ENCODE measurements around the gene GARRE1.
"Not testable (repeated sequence)": the region's sequence is repeated elsewhere in the genome, so short reads cannot be mapped to it uniquely, and the experiment has no call there.

GARRE1 gene

DNA sequence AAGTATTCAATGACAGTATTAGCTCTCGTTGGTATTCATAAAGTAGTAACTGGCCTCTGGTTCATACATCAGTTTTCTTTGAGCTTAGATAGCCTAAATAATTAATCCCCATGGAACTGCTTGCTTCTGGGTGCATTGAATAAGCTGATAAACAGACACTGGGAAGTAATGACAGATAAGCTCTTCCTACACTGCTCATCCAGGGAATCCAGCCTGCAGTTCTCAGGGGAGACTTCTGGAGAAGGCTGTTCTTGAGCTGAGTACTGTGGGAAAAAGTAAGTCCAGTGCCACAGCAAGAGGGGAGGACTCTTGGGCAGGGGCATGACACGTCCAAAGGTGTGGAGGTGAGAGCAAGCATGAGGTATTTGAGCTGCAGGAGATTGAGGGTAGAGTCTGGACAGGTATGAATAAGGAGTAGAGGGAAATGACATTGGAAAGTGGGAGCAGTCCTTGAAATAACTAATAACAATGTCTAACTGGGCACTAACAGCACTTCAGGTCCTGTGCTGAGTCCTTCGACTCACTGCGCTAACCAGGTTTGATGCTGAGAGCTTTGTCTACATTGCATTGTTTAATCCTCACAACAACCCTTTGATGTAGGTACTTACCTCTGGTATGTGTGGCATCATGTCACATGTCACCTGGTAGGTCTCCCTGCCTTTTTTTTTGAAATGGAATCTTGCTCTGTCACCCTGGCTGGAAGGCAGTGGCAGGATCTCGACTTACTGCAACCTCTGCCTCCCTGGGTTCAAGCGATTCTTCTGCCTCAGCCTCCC, 7.2 kb downstream of the GARRE1 start:
- peak in 1 of 6 experiments; percentile 10 for DNase-seq

DNA sequence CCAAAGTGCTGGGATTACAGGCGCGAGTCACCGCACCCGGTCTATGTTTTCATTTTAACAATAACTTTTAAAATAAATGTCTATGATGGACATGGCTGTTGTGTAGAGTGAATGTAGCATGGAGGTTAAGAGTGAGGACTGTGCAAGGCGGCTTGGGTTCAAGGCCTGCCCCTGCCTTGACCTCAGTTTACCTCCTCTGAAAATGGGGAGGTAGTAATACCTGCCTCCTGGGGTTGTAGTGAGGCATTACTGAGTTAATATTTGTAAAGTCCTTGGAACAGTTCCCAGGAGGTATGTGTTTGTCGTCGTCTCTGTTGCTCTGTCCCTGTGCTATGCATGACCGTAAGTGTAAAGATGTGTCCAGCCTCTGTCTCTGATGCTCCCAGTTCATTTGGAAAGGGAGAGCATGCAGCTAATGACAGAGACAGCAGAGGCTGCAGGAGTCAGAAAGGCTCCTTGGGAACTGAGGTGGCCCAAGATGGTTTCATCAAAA, 9.4 kb downstream of the GARRE1 start:
- no peak for DNase-seq

DNA sequence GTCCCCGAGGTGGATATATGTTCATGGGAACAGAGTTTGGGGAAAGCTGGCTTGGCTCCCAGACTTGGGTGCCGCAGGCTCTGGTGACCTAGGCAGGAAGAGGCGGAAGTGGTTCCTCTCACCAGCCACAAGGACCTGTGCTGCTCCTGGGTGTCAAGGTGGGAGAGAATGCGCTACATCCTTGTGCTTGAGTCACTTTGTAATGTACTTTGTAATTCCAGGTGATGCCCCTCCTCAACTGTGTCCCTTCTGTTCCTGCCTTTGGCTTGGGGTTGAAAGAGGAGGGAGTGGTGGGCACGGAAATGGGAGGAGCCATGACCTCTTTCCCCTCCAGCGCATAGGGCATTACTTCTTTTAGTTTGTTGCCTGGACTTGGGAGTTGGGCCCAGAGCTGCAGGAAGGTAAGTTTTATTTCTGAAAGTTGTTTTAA, 10.9 kb downstream of the GARRE1 start:
- no peak for DNase-seq

DNA sequence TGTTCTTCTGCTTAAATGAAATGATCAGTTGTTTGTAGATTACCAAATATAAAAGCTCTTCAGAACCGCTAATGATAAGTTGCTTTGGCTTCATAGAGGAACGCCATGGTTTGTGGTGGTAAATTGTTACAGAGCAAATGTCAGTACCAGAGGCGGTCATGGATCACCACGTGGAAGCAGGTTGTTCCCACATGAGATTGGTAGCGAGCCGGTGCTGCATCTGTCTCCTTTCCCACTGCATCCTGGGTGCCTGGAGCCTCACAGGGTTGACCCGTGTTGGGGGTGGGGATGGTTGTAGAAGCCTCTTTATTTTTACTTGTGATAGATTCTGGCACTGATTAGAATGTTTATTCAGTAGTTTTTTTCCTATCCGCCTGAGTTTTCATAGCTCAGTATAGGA, 14.7 kb downstream of the GARRE1 start:
- DNase-seq = peak in 2 of 6 experiments; percentile 10 to 40

DNA sequence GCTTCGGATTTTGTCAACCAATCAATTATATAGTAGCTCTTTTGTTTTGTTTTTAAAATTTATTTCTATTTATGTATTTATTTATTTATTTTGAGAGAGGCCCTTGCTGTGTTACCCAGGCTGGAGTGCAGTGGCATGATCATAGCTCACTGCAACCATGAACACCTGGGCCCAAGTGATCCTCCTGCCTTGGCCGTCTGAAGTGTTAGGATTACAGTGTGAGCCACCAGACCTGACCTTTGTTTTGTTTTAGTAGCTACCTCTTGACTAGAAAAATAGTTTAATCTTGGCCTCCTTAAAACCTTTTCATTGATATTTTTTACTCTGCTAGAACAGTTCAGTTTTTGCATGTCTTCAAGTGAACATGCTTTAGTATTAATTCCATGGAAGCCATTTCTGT, 15.1 kb downstream of the GARRE1 start:
- DNase-seq = no peak

DNA sequence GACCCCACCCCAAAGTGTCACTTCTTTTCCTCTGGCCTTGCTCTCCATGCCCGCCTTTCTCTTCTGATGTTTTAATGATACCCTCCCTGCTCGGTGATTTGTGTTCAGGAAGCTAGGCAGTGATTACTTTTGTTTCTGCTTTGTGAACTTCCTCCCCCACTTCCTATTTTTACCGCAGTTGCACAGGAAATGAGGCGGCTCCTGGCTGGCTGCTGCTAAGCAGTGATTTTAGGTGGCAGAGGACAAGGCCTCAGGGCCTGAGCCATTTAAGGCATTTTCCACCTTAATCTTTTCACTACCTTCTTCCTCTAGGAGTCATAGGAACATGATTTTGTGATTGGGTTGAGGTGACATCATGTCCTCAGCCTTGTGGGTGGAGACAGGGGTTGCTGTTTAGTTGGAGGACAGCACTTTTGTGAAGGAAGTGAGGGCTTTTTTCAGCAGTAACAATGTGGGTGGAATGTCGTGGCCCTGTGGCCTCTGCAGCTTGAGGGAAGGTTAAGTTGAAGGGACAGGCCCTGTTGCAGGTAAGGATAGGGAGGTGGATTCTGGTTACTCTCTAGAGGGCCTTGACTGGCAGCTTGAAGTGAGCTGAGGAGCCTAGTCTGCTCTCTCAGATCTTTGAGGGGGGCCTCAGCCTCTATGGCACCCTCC, 15.7 kb downstream of the GARRE1 start:
- peak; percentile 60 to 92 (median 80) for DNase-seq

DNA sequence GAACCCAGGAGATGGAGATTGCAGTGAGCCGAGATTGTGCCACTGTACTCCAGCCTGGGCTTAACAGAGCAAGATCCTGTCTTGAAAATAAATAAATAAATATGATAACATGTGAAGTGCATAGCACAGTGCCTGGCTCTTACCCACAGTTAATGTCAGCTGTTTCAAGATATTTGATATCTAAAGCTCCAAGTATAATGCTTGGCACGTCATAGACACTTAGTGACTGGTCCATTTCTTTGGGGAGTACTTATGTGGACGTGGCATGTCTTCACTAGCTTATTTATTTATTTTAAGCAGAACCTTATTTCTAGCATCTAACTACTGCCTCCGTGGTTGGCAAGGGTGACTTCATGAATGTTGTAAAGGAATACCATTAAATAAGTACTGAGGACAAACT, 18.8 kb downstream of the GARRE1 start:
- DNase-seq = no peak

DNA sequence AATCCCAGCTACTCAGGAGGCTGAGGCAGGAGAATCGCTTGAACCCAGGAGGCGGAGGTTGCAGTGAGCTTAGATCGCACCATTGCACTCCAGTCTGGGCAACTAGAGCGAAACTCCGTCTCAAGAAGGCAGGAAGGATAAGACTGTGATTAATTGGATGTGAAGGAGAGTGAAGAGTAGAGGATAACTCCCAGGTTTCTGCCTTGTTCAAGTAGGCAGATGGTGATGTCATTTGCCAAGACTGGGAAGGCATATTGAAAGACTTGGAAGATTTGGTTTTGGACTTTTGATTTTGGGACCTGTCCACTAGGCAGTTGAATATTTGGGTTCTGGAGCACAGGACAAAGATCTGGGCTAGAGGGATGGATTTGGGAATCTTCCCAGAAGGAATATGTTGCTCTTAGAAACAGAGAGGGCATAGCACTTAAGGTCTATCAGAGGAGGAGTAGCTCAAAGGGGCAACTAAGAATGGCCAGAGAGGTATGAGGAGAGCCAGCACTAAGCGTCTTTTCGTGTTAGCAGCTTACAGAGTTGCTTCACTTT, 20.0 kb downstream of the GARRE1 start:
- no peak for DNase-seq

DNA sequence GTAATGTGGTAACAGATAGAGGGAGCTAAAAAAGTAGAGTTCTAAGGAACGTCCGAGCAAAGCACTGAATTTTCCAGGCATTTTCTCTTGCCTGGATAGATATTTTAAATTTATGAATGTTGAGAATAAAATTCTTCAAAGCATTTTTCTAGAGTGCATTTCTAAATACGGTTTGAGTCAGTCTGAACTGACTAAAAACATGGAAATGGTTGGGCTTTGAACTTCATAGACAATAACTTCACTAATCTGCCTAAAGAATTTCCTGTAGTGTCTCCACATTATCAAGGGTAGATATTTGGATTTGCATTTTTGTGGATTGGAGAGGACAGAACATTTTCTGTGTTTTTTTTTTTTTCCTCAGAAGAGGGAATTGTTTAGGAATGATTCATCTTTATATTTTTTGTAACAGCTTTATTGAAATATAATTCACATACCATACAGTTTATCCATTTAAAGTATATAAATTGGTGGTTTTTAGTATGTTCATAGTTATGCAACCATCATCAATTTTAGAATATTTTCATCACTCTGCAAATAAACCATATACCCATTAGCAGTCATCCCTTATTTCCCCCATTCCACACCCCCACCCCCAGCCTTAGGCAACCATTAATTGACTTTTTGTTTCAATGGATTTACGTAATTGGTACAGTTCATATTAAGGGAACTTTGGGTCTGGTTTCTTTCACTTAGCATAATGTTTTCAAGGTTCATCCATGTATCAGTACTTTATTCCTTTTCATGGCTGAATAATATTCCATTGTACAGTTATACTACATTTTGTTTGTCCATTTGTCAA, 20.7 kb downstream of the GARRE1 start:
- peak in 1 of 6 experiments; percentile 20 for DNase-seq

DNA sequence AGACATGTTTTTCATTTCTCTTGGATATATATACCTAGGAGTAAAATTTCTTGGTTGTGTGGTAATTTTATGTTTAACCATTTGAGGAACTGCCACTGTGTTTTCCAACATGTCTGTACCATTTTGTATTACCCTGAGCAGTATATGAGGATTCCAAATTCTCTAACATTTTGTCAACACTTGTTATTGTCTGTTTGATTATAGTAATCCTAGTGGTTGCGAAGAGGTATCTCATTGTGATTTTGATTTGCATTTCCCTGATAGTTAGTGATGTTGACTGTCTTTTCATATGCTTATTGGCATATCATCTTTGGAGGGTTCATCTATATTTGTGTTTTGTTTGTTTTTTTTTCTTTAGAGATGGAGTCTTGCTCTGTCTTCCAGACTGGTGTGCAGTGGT, 21.4 kb downstream of the GARRE1 start:
- no peak for DNase-seq

DNA sequence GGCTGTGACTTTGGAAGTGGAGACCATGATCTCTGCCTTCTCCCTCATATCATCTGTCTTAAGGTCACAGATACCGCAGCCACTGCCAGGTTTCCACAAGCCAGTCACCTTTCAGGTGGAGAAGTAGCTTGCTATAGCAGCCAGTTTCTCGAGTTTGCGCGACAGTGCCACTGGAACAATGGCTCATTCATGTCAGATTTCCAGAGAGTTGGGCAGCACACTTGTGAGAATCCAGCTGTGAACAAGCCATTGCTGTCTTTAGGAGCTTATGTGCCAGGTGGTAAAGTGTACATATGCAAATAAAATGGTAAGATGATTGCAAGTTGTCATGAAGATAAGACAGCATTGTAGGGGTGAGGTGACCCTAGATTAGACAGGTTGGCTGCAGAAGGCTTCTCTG, 22.3 kb downstream of the GARRE1 start:
- no peak for DNase-seq

DNA sequence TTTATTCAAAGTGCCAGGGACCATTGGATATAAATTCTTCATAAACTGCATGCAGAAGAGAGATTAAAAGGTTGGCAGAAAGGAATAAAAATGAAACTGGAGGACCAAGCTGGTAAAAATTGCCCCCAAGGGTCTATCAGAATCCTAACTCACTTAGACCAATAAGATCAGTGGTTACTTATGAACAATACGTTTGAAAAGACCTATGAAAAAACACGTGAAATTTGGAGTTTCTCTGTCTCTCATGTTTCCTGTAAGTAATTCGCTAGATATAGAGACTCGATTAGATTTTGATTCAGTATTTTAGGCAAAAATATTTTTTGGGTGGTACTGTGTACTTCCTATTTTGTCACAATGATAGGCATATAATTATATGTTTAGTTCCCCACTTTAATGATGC, 22.9 kb downstream of the GARRE1 start:
- peak in 1 of 6 experiments; percentile 8 for DNase-seq

DNA sequence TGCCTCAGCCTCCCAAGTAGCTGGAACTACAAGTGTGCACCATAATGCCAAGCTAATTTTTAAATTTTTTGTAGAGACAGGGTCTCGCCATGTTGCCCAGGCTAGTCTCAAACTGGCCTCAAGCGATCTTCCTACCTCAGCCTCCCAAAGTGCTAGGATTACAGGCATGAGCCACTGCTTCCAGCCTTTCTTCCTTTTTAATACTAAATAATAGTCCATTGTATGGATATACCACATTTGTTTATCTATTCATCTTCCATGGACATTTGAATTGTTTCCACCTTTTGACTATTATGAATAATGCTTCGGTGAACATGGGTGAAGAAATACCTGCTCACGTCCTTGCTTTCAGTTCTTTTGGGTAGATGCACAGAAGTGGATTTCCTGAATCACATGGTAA, 24.4 kb downstream of the GARRE1 start:
- DNase-seq = no peak

DNA sequence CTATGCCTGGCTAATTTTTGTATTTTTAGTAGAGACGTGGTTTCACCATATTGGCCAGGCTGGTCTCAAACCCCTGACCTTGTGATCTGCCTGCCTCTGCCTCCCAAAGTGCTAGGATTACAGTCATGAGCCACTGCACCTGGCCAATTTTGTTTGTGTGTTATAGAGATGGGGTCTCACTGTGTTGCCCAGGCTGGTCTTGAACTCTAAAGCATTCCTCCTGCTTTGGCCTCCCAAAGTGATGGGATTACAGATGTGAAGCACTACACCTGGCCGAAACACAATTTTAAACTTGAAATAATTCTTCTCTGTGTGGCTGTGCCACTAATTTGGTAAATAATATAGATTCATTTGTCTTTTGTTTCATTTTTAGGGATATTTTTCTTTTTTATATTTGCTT, 27.1 kb downstream of the GARRE1 start:
- DNase-seq = not testable (repeated sequence)

DNA sequence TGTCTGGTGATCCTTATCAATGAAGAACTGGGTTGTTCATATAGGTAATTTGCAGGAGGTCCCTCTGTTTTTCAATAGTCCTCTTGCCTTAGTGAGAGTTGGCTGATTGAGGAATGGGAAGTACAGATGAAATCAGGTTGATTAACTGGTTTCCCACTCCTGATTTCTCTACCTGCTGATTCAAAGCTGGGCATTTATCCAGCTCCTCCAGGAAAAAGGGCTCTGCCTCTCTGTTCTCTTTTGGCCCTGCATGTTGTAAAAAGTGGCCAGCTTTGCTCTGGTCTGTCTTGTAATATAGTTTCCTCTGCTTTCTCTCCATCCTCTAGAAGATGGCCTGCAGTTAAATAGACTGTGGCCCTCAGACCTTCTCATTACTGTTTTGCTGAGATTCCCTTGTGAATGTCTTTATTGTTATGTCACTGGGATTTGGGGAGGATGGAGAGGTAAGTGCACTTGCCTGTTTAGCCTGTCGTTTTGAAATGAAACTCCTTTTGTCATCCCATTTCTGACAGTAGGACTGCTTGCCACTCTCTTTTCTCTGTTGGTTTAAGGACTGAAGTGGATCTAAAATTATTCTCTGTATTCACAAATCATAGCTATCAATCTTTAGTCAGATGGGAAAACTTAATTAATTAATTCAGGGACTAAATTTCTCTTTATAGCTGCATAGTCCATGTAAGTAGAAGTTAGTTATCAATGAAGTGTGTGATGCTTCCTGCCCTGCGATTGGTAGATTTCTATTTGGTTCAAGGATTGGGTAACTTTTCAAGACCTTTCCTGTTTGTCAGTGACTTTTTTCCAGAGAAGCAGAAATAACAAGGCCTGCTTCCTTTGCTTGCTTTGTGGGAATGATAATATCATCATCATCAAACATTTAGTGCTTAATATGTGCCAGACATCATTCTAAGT, 28.5 kb downstream of the GARRE1 start:
- DNase-seq = no peak

DNA sequence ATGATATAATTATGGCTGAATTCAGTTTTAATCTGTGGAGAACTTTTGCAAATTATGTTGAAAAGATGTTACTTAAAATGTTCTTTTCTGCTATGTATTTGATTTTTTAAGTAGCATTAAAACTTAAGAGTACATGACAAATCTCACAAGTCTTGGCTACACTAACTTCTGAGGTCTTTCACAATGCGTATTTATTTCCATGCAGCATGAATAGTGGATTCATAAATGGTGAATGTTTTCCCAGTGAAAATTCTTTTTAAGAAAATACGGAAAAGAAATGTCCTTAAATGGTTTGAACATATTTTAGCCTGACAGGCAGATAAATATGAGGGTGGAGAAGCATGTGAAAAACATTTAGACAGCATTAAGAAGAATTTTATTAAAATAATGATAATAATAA, 30.2 kb downstream of the GARRE1 start:
- no peak for DNase-seq

DNA sequence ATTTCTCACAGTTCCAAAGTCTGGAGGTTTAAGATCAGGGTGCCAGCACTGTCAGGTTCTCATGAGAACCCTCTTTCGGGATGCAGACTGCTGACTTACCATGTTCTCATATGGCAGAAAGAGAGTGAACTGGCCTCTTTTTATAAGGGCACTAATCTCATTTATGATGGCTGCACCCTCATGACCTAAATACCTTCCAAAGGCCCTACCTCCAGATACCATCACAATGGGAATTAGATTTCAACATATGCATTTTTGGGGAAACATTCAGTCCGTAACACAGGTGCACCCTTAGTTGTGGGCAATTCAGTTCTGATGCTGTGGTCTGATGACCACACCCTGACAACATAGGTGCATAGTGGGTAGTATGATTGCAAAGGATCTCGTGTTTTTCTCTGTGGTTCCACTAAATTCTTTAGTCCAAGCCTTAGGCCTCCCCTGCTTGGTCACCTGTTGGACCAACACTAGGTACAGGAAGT, 33.3 kb downstream of the GARRE1 start:
- DNase-seq = no peak

DNA sequence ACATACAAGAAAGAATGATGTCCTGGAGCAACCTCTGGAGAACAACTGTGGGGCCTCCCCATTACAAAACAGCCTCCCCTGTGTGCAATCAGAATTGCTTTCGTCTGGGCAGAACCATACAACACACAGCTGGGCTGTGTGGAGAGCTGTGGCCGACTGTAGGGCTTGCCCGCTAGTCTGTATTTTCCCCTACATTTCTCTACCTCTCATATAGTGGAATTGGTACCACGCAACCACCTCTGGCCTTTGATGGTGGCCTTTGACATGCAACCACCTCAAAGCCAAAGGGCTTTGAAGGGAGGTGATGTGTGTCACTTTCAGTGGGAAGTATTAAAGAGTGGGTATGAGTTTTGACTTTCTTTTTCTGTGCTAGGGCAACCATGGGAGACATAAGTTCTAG, 34.0 kb downstream of the GARRE1 start:
- DNase-seq = no peak

DNA sequence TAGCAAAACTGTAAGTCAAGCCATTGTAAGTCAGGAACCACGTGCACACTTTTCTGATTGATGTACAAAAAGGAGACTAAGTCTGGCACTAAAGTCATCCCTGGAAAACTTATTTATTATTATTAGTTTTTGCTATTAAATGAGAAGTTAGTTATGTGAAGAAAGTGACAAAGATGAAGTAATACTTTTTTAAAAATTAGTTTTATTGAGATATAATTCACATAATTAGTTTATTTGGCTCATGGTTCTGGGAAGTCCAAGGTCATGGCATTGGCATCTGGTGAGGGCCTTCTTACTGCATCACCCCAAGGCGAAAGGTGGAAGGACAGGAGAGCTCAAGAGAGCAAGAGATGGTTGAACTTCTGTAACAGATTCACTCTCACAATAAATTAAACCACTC, 36.9 kb downstream of the GARRE1 start:
- no peak for DNase-seq

DNA sequence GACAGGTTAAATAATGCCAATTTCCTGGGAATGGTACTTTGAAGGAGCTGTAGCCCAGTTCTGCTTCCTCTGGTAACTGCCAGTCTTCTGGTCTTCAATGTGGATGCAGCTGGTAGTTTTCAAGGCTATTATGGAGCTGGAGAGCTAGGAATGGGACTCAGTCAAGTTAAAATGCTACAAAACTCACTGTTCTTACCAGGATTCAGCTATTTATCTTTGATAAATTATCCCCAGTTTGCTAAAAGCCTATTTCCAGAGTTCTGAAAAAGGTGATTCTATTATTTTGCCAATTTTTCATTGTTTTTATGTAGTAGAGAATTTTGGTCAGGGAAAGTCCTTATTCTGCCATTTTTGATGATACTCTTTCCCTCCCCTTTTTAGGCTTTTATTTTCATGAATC, 40.7 kb downstream of the GARRE1 start:
- no peak for DNase-seq

DNA sequence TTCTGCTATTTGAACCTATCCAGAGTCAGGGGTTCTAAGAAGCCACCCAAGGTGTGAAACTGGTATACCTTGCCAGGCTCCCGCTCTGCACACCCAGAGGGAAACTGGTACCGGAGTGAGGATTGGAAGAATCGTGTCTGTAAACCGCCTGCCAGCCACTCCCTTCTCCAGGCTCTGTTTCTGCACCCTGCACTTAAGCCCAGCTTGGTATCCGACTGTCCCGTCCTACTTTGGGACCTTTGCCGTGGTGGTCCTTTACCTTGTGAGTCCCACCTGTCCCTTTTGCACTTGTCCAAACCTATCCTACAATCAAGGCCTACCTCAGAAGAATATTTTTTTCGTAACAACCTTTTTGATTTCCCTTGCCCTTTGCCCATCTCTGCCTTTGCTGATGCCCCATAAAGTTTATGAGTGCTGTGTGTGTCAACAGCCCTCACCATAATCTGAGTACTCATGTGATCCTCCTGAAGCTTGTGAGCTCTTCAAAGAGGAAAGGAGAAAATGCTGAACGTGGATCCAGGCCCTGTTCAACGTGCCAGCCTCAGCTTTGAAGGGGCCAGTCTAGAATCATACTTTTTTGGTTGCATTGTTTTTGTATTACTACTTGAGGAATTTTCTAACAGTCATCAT, 44.7 kb downstream of the GARRE1 start:
- no peak for DNase-seq

DNA sequence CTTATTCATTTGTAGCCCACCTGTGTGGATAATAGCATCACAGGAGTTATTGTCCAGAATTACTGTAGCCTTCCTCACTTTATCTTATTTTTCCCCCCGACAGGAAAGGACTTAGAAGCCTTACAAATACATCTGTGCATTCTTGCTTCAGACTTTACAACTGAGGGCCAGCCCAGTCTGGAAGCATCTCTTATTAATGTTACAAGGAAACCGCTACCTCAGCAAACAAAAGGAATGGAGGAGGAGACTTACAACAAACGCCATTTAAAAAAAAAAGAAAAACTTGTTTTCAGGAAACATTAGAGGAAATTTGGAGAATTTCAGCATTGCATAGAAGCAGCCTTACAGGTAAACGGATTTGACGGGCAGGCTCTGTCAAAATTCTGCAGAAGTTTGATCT, 45.2 kb downstream of the GARRE1 start:
- DNase-seq = no peak
